Caki2 (cell line): ENCODE measurements around the gene MARCKSL1. TPM values are rescaled to one million over a fixed set of nuclear protein-coding genes. Genes with fewer than 3 reads are reported as not detected.

Experiments used
- DNase-seq: peaks from one replicate; pipeline ENCODE4 v3.0.0-alpha.2; 2015; ENCODE audit warnings: low read depth
- in situ Hi-C: cut with HindIII; loops from 2 replicates; pipeline ENCODE4 v1.10.0; 2016; ENCODE audit warnings: low sequenced_read_pairs, low pct_unique_long_range_greater_than_20kb, mixed read lengths
- total RNA-seq: library from RNA; depleted of rRNA; stranded (reverse); fragments of >200 nt; shearing (Covaris generic); gene quantifications from 2 replicates; pipeline ENCODE4 v1.2.3, GENCODE V29; 2014; ENCODE audit warnings: low replicate concordance

MARCKSL1 gene
- total RNA-seq, 1 experiment from 2014 or later: 12.0 TPM

GRCh38 chr1:32336963-32337675, 1.1 kb upstream of the MARCKSL1 start:
- DNase-seq: peak; percentile 33

GRCh38 chr1:32336591-32336932, 529 bp upstream of the MARCKSL1 start:
- no peak for DNase-seq
- in situ Hi-C loops: no loop called here

More at GRCh38 chr1:32336963-32337675, 1.1 kb upstream of the MARCKSL1 start:
- in situ Hi-C loops: no loop called here

- in situ Hi-C loops: no loop called here
These were observed 571 bp downstream of the MARCKSL1 start for GRCh38 chr1:32335535-32335789.

GRCh38 chr1:32334864-32335534, 1.0 kb downstream of the MARCKSL1 start:
- in situ Hi-C loops: no loop called here
- DNase-seq: no peak

More at GRCh38 chr1:32335535-32335789, 571 bp downstream of the MARCKSL1 start:
- no peak for DNase-seq

GRCh38 chr1:32334274-32334861, 1.7 kb downstream of the MARCKSL1 start:
- in situ Hi-C loops: no loop called here
- DNase-seq: no peak

- no peak for DNase-seq
- in situ Hi-C loops: no loop called here
These were observed 2.6 kb downstream of the MARCKSL1 start for GRCh38 chr1:32333251-32333963.

GRCh38 chr1:32332290-32333079, 3.5 kb downstream of the MARCKSL1 start:
- in situ Hi-C loops: no loop called here
- DNase-seq: no peak

- DNase-seq: no peak
- in situ Hi-C loops: no loop called here
These were observed 4.5 kb downstream of the MARCKSL1 start for GRCh38 chr1:32331549-32331948.

GRCh38 chr1:32330558-32331151, 5.4 kb downstream of the MARCKSL1 start:
- in situ Hi-C loops: no loop called here

GRCh38 chr1:32329931-32330466, 6.0 kb downstream of the MARCKSL1 start:
- in situ Hi-C loops: no loop called here
- no peak for DNase-seq

More at GRCh38 chr1:32330558-32331151, 5.4 kb downstream of the MARCKSL1 start:
- DNase-seq: no peak

GRCh38 chr1:32327204-32327603, 8.8 kb downstream of the MARCKSL1 start:
- no peak for DNase-seq
- in situ Hi-C loops: no loop called here

- DNase-seq: no peak
These were observed 14.2 kb downstream of the MARCKSL1 start for GRCh38 chr1:32321712-32322291.

GRCh38 chr1:32318127-32318869, 17.7 kb downstream of the MARCKSL1 start:
- in situ Hi-C loops: no loop called here
- no peak for DNase-seq

More at GRCh38 chr1:32321712-32322291, 14.2 kb downstream of the MARCKSL1 start:
- in situ Hi-C loops: no loop called here

GRCh38 chr1:32316903-32317277, 19.1 kb downstream of the MARCKSL1 start:
- DNase-seq: no peak
- in situ Hi-C loops: no loop called here

- DNase-seq: no peak
- in situ Hi-C loops: no loop called here
These were observed 24.2 kb downstream of the MARCKSL1 start for GRCh38 chr1:32311709-32312393.

- in situ Hi-C loops: no loop called here
- DNase-seq: no peak
These were observed 26.1 kb downstream of the MARCKSL1 start for GRCh38 chr1:32309960-32310359.
